ENCODE data around the gene SBF2. TPM values are rescaled to one million over a fixed set of nuclear protein-coding genes. Genes with fewer than 3 reads are reported as not detected.
A peak's percentile ranks its signal among the peaks of the same experiment; 100 is the strongest.

The SBF2 gene
- total RNA-seq, 4 donors from 2014 or later, result 44.6 to 59.4 (median 53.4) TPM

DNA sequence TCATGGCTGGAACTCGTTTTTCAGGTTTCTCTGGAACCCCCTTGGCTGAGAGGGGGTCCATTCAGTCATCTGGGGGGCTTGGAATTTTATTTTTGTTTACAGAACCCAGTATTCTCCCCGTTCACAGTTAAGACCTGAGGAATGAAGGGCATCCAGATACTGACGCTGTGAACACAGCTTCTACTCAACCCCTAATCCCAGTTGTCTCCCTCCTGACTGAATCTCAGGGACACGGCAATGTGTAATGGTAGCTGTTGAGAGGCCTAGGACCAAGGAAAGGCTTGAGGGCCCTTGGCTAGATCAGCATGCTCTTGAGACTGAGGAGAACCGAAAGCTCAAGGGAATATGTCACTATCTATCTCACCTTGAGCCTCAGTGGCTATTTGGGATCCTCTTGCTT lies 516.5 kb downstream of the SBF2 start:
- TF ChIP-seq, protein P1, sequence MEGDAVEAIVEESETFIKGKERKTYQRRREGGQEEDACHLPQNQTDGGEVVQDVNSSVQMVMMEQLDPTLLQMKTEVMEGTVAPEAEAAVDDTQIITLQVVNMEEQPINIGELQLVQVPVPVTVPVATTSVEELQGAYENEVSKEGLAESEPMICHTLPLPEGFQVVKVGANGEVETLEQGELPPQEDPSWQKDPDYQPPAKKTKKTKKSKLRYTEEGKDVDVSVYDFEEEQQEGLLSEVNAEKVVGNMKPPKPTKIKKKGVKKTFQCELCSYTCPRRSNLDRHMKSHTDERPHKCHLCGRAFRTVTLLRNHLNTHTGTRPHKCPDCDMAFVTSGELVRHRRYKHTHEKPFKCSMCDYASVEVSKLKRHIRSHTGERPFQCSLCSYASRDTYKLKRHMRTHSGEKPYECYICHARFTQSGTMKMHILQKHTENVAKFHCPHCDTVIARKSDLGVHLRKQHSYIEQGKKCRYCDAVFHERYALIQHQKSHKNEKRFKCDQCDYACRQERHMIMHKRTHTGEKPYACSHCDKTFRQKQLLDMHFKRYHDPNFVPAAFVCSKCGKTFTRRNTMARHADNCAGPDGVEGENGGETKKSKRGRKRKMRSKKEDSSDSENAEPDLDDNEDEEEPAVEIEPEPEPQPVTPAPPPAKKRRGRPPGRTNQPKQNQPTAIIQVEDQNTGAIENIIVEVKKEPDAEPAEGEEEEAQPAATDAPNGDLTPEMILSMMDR (IDR thresholded peaks at IDR 0.05), result no peak
- TF ChIP-seq POLR2A (IDR thresholded peaks at IDR 0.05; ENCODE audit: low read depth) (no peak), EP300 (IDR thresholded peaks at IDR 0.05) (no peak), POLR2AphosphoS5 (IDR thresholded peaks at IDR 0.05) (no peak)
- intact Hi-C loops (cut with DNase I), result no loop called here
- Histone ChIP-seq H3K4me3 (no peak overlapping the region), H3K27ac (replicated peaks in 1 of 4) (no peak overlapping the region), H3K9me3 (no peaks in the 10 kb centered on the region), H3K27me3 (no peaks in the 10 kb centered on the region), H3K4me1 (peaks cover 8 to 15% (median 14%) of the 10 kb centered on the region in 4 donors), H3K36me3 (peaks cover 16 to 43% (median 29%) of the 10 kb centered on the region in 4 donors)
- WGBS, result 80% methylated on average over 5 of the region's 5 CpGs
- no peak for DNase-seq (ENCODE audit: extremely low spot score)

DNA sequence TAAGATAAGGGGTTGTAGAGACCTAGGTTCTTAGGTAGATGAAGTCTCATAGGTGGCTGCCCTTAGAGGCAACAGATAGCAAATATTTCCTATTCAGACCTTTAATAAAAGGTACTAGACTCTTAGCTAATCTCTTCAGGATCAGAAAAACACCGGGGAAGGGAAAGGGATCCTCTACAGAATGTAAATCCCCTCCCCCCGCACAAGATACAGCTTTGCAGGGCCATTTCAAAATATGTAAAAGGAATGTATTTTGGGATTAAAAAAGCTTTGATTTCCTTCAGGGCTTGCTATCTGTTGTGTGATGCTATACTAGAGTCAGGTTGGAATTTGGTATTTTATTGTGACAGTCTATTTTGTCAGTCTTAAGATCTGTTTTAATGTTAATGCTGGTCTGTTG lies 517.0 kb downstream of the SBF2 start:
- H3K27ac ChIP-seq (replicated peaks in 1 of 4), result no peak overlapping the region
- DNase-seq (ENCODE audit: extremely low spot score), result no peak
- WGBS, result 81% methylated on average over 2 of the region's 2 CpGs
- H3K36me3 ChIP-seq, result peaks cover 16 to 39% (median 28%) of the 10 kb centered on the region in 4 donors
- intact Hi-C loops (cut with DNase I), result no loop called here
- no peaks in the 10 kb centered on the region for H3K27me3 ChIP-seq
- no peaks in the 10 kb centered on the region for H3K9me3 ChIP-seq
- H3K4me1 ChIP-seq, result peaks cover 8 to 18% (median 14%) of the 10 kb centered on the region in 4 donors
- H3K4me3 ChIP-seq, result no peak overlapping the region
- TF ChIP-seq, protein P1 (IDR thresholded peaks at IDR 0.05), result no peak
- TF ChIP-seq POLR2AphosphoS5 (IDR thresholded peaks at IDR 0.05), result no peak
- no peak for TF ChIP-seq POLR2A (IDR thresholded peaks at IDR 0.05; ENCODE audit: low read depth)
- TF ChIP-seq EP300 (IDR thresholded peaks at IDR 0.05), result no peak

DNA sequence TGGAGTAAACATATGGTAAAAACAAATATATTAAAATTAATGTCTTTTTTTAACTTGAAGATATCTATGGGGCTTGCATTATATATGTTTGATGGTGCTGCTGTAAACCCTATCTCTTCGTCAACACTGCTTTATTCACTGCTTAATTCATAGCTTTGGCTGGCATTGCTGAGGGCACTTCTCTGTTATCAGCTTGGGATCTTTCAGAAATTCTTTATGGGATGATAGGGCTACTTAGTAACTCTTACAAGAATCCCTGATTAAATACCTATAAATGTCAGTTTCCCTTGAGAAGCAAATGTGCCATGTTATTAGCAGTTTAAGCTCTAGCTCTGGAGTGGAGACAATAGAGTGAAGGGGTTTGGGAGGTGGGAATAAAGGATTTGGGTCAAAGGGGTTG lies 517.8 kb downstream of the SBF2 start:
- whole genome bisulfite sequencing, result 94% methylated on average over 1 of the region's 1 CpG
- Histone ChIP-seq H3K4me1 (peaks cover 10 to 20% (median 16%) of the 10 kb centered on the region in 4 donors), H3K27ac (replicated peaks in 1 of 4) (no peak overlapping the region), H3K36me3 (peaks cover 10 to 31% (median 20%) of the 10 kb centered on the region in 4 donors), H3K9me3 (no peaks in the 10 kb centered on the region), H3K4me3 (no peak overlapping the region), H3K27me3 (no peaks in the 10 kb centered on the region)
- no peak for TF ChIP-seq EP300 (IDR thresholded peaks at IDR 0.05)
- intact Hi-C loops (cut with DNase I), result no loop called here
- no peak for DNase-seq (ENCODE audit: extremely low spot score)

DNA sequence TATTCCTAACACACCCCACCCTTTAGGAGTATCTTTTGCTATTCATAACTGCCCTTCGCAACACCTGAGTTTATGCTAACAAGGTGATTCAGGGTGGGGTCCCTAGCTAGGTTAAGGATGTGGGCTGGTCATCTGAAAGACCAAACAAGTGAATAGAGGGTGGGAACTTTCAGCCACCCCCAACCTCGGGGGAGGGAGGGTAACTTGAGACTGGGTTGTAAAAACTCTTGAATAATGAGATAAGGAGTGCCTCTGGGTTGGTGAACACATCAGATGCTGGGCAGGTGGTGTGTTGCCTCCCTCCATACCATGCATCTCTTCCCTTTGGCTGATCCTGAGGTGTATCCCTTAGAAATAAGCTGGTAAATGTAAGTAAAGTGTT lies 518.6 kb downstream of the SBF2 start:
- no peak for DNase-seq (ENCODE audit: extremely low spot score)
- peaks cover 15 to 22% (median 18%) of the 10 kb centered on the region in 4 donors for H3K4me1 ChIP-seq
- no peaks in the 10 kb centered on the region for H3K9me3 ChIP-seq
- H3K27ac ChIP-seq (replicated peaks in 1 of 4), result peak overlapping the region in 3 of 4 donors; percentile 21 to 54 (median 46)
- H3K4me3 ChIP-seq, result no peak overlapping the region
- intact Hi-C loops (cut with DNase I), result no loop called here
- H3K27me3 ChIP-seq, result no peaks in the 10 kb centered on the region
- WGBS, result 72% methylated on average over 2 of the region's 2 CpGs
- H3K36me3 ChIP-seq, result peaks cover 3 to 23% (median 12%) of the 10 kb centered on the region in 4 donors
- TF ChIP-seq POLR2AphosphoS5 (IDR thresholded peaks at IDR 0.05) (no peak), EP300 (IDR thresholded peaks at IDR 0.05) (no peak), POLR2A (IDR thresholded peaks at IDR 0.05; ENCODE audit: low read depth) (no peak)
- TF ChIP-seq, protein P1 (IDR thresholded peaks at IDR 0.05), result no peak

DNA sequence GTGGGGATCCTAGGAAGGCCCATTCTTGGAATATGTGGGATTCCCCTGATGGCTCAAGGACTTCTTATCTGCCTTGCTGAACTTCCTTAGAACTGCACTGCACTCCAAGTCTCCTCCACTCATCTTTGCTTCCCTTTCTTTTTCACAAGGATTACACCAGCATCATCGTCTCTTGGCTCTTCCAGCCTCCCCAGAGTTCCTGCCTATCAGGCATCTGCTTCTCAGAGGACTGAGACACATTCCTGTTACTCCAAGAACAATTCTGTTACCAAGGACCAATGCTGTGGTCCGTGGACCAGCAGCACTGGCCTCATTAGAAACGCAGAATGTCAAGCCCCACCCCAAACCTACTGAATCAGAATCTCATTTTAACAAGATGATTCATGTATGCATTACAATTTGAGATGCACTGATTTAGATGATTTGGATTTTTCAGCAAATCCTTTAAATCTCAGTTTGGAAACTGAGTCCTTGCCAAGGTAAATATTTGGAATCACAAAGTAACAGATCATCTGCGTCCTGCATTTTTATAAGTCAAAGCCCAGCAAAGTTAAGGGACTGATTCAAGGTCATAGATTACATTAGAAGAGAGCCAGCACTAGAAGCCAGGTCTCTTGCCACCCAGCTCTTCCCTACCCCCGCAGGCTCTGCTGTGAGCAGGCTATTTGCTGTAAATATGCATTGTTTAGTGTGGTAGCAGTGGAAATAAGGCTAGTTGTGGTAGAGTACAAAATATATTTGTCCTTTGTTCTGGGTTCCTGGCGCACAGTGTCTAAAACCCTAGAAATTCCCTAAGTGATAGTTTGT lies 519.2 kb downstream of the SBF2 start:
- Histone ChIP-seq H3K27me3 (no peaks in the 10 kb centered on the region), H3K4me3 (no peak overlapping the region), H3K9me3 (no peaks in the 10 kb centered on the region), H3K27ac (replicated peaks in 1 of 4) (peak overlapping the region in 3 of 4 donors; percentile 21 to 54 (median 46)), H3K36me3 (peaks cover 3 to 17% (median 6%) of the 10 kb centered on the region in 4 donors), H3K4me1 (peaks cover 15 to 22% (median 18%) of the 10 kb centered on the region in 4 donors)
- WGBS, result 52% methylated on average over 6 of the region's 6 CpGs
- intact Hi-C loops (cut with DNase I), result no loop called here
- DNase-seq (ENCODE audit: extremely low spot score), result no peak
- TF ChIP-seq POLR2A (IDR thresholded peaks at IDR 0.05; ENCODE audit: low read depth) (no peak), POLR2AphosphoS5 (IDR thresholded peaks at IDR 0.05) (no peak), EP300 (IDR thresholded peaks at IDR 0.05) (no peak)
- TF ChIP-seq, protein P1 (IDR thresholded peaks at IDR 0.05), result no peak
